Activated CD8-positive, alpha-beta T cell treated with anti-CD3 and anti-CD28 coated beads for 36 hours (primary cell): ENCODE data around the gene NEURL3. TPM values are rescaled to one million over a fixed set of nuclear protein-coding genes. Genes with fewer than 3 reads are reported as not detected.

Source experiments
- ATAC-seq: fragments of 200-7000 bp; cut with Tn5 transposase; one replicate; pipeline ENCODE4 v1.10.0; 2021; ENCODE audit warnings: mild to moderate bottlenecking, moderate library complexity
- CTCF ChIA-PET: fragments of 350-600 bp; sonication (Branson Sonifier 250); formaldehyde crosslinking; loops from one replicate; lab custom pipeline; 2021; ENCODE audit warnings: antibody characterized with exemption; lab: Charles Lee
- POLR2A ChIA-PET: fragments of 350-600 bp; sonication (Branson Sonifier 250); formaldehyde crosslinking; loops from one replicate; lab custom pipeline; 2021; ENCODE audit warnings: antibody characterized with exemption; lab: Charles Lee
- DNase-seq: peaks from one replicate; pipeline ENCODE4 v3.0.0-alpha.2; 2020
- H3K27ac Mint-ChIP-seq: one replicate; pipeline ENCODE4 v1.8.0; 2021; ENCODE audit warnings: mild to moderate bottlenecking, mixed read lengths
- H3K27me3 Mint-ChIP-seq: one replicate; pipeline ENCODE4 v1.8.0; 2021; ENCODE audit warnings: mixed read lengths
- H3K36me3 Mint-ChIP-seq: one replicate; pipeline ENCODE4 v1.8.0; 2021; ENCODE audit warnings: low read depth, mixed read lengths
- H3K4me1 Mint-ChIP-seq: one replicate; pipeline ENCODE4 v1.8.0; 2021; ENCODE audit warnings: low read depth, mixed read lengths
- H3K4me3 Mint-ChIP-seq: one replicate; pipeline ENCODE4 v1.8.0; 2021; ENCODE audit warnings: mild to moderate bottlenecking, moderate library complexity, mixed read lengths
- H3K9me3 Mint-ChIP-seq: one replicate; pipeline ENCODE4 v1.8.0; 2021; ENCODE audit warnings: mixed read lengths
- CTCF ChIP-seq: fragments of 200-600 bp; IDR thresholded peaks from one replicate; pipeline ENCODE4 v1.8.0; 2022; ENCODE audit warnings: antibody characterized with exemption, mild to moderate bottlenecking
- intact Hi-C: fragments of 100-400 bp; cut with micrococcal nuclease; formaldehyde crosslinking; loops from one replicate; pipeline ENCODE4 v1.10.0; 2022
- total RNA-seq, 2 experiments: library from RNA; stranded (reverse); gene quantifications; one replicate each; pipeline ENCODE4 v1.2.3, GENCODE V29; 2021

NEURL3 gene
- total RNA-seq, 2 experiments from 2014 or later, result 0.25 TPM; not detected in 1

- TF ChIP-seq CTCF, result no peak
- ATAC-seq (no peak), DNase-seq (no peak)
- Mint-ChIP-seq H3K9me3 (peaks cover 6% of the 10 kb centered on the region), H3K36me3 (no peaks in the 10 kb centered on the region), H3K27me3 (peaks cover 1% of the 10 kb centered on the region), H3K4me3 (no peak overlapping the region), H3K27ac (no peak overlapping the region), H3K4me1 (no peaks in the 10 kb centered on the region)
- intact Hi-C loops, result no loop called here
- ChIA-PET CTCF (interaction anchor here (1.0 to 2.6 kb wide), 4 partner anchors 11 to 110 kb away, joined by 3 to 13 read pairs (median 4); partner anchors contain the start of genes ARID5A and NEURL3), POLR2A (interaction anchor here (1.2 kb wide), 1 partner anchor 9 kb away, joined by 3 read pairs; no protein-coding TSS in a partner anchor)
Measured at GRCh38 chr2:96517079-96517478, 11.9 kb upstream of the NEURL3 start.

- ATAC-seq, result no peak
- Mint-ChIP-seq H3K4me3 (no peak overlapping the region), H3K36me3 (no peaks in the 10 kb centered on the region), H3K27me3 (peaks cover 10% of the 10 kb centered on the region), H3K9me3 (peaks cover 6% of the 10 kb centered on the region), H3K4me1 (no peaks in the 10 kb centered on the region), H3K27ac (no peak overlapping the region)
- CTCF ChIA-PET, result interaction anchor here (1.3 to 11.2 kb wide), 2 partner anchors 20 to 107 kb away, joined by 3 to 133 read pairs; no protein-coding TSS in a partner anchor
- no peak for DNase-seq
- POLR2A ChIA-PET, result interaction anchor here (1.4 kb wide), 1 partner anchor 12 kb away, joined by 5 read pairs; no protein-coding TSS in a partner anchor
- intact Hi-C loops, result no loop called here
- no peak for TF ChIP-seq CTCF
Measured at GRCh38 chr2:96514521-96514920, 9.4 kb upstream of the NEURL3 start.

GRCh38 chr2:96512341-96512740, 7.2 kb upstream of the NEURL3 start:
- H3K4me3 Mint-ChIP-seq, result no peak overlapping the region
- peaks cover 9% of the 10 kb centered on the region for H3K4me1 Mint-ChIP-seq
- ChIA-PET CTCF (interaction anchor here (0.9 to 11.2 kb wide), 5 partner anchors 12 to 125 kb away, joined by 3 to 133 read pairs (median 14); no protein-coding TSS in a partner anchor), POLR2A (interaction anchor here (1.1 to 1.7 kb wide), 4 partner anchors 27 to 105 kb away, joined by 3 to 5 read pairs (median 3); no protein-coding TSS in a partner anchor)
- intact Hi-C loops, result no loop called here
- H3K9me3 Mint-ChIP-seq, result peaks cover 6% of the 10 kb centered on the region
- ATAC-seq (no peak), DNase-seq (no peak)
- TF ChIP-seq CTCF, result no peak
- H3K27ac Mint-ChIP-seq, result no peak overlapping the region
- H3K27me3 Mint-ChIP-seq, result peaks cover 16% of the 10 kb centered on the region
- no peaks in the 10 kb centered on the region for H3K36me3 Mint-ChIP-seq

GRCh38 chr2:96511851-96512250, 6.7 kb upstream of the NEURL3 start:
- TF ChIP-seq CTCF, result no peak
- H3K4me3 Mint-ChIP-seq, result no peak overlapping the region
- peaks cover 9% of the 10 kb centered on the region for H3K4me1 Mint-ChIP-seq
- peaks cover 2% of the 10 kb centered on the region for H3K9me3 Mint-ChIP-seq
- H3K27ac Mint-ChIP-seq, result no peak overlapping the region
- H3K36me3 Mint-ChIP-seq, result no peaks in the 10 kb centered on the region
- intact Hi-C loops, result no loop called here
- no peak for DNase-seq
- peaks cover 16% of the 10 kb centered on the region for H3K27me3 Mint-ChIP-seq
- ChIA-PET POLR2A (interaction anchor here (1.1 to 1.7 kb wide), 3 partner anchors 27 to 105 kb away, joined by 3 to 5 read pairs (median 3); no protein-coding TSS in a partner anchor), CTCF (interaction anchor here (0.9 to 11.2 kb wide), 6 partner anchors 13 to 104 kb away, joined by 3 to 133 read pairs (median 11); no protein-coding TSS in a partner anchor)
- ATAC-seq, result no peak

GRCh38 chr2:96510931-96511595, 5.9 kb upstream of the NEURL3 start:
- Mint-ChIP-seq H3K9me3 (no peaks in the 10 kb centered on the region), H3K36me3 (no peaks in the 10 kb centered on the region), H3K4me1 (peaks cover 9% of the 10 kb centered on the region), H3K4me3 (no peak overlapping the region), H3K27me3 (peaks cover 16% of the 10 kb centered on the region), H3K27ac (no peak overlapping the region)
- no peak for TF ChIP-seq CTCF
- intact Hi-C loops, result no loop called here
- ATAC-seq (no peak), DNase-seq (no peak)
- CTCF ChIA-PET, result interaction anchor here (0.8 to 11.2 kb wide), 9 partner anchors 13 to 153 kb away, joined by 3 to 133 read pairs (median 8); no protein-coding TSS in a partner anchor
- POLR2A ChIA-PET, result interaction anchor here (0.9 to 1.1 kb wide), 3 partner anchors 31 to 406 kb away, joined by 3 read pairs; no protein-coding TSS in a partner anchor
